Measurements from ENCODE around the gene LRRC42.

DNA sequence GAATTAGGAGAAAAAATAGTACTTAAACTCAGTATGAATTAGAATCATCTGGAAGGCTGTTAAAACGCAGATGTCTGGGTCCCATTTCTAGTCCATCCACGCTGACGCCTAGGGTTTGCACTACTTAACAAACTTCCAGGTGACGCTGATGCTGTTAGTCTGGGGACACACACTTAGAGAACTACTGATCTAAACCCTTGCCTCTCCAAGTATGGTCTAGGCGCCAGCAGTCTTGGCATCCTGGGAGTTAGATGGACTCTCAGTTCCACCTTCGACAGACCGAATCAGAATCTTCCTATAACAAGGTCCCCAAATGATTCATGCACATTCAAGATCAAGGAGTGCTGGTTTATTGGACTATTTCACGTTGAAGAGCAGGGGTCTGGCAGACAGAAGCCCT, 40.6 kb upstream of the LRRC42 start:
- TF ChIP-seq GATA2 (IDR thresholded peaks at IDR 0.05; ENCODE audit: low read depth, low read length) (no peak), GATA3 (IDR thresholded peaks at IDR 0.05; ENCODE audit: low read depth, low read length) (no peak)

Measured in SH-SY5Y (cell line).